Middle frontal gyrus (tissue), 1 donor: ENCODE measurements around the gene BCAS3.

Source experiments
- DNase-seq: peaks from one replicate; pipeline ENCODE4 v3.0.0-alpha.2; 2015; ENCODE audit warnings: low spot score; ENCODE audit errors: extremely low spot score

Gene BCAS3

DNA sequence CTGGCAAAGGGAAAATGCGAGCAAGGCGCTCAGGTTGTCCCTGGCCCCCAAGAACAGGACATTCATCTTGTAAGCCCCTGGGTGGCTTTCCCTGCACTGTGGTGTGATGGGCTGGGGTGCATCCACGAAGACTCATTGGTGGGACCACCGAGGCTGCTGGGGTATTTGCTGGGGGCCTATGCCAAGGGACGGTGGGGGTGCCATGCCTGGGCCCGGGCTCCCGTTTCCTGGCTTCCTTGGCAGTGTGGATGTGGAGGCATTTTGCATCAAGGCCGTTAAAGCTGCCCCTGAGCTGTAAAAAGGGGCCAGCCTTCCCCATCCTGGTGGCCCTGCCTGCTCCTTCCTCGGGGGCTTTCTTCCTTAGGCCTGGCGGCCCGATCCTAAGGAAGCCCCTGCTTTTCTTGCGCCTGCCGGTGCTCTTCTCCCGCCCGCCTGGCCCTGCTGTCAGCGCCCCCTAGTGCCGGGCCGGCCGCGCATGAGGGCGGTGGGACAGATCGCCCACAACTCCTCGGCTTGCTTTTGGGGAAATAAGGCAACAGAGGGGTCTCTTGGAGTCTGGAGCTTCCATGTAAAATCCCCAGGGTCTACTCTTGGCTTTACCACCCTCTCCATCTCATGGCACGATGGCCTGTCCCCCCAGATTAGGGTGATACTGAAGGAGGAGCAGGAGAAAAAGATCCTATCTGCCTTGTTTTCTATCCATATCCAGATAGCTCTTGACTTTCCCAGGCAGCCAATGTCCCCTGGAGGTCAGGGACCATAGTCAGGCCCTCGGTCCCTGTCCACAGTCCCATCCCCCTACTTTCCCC, 712.2 kb downstream of the BCAS3 start:
- DNase-seq: no peak

DNA sequence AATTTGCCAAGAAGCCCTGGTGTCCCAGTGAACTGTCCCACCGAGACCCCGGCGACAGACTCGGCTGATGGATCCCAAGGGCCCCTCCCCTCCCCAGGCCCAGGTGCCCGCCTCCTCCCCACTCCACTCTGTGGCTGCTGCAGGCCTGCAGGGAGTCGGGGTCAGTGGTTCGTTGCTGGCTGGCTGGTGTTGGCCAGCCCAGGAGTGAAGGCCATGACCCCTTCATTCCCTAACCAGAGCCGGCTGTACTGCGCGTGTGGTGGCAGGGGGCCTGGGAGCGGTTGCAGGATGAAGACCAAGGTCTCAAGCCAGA, 712.8 kb downstream of the BCAS3 start:
- DNase-seq: no peak

DNA sequence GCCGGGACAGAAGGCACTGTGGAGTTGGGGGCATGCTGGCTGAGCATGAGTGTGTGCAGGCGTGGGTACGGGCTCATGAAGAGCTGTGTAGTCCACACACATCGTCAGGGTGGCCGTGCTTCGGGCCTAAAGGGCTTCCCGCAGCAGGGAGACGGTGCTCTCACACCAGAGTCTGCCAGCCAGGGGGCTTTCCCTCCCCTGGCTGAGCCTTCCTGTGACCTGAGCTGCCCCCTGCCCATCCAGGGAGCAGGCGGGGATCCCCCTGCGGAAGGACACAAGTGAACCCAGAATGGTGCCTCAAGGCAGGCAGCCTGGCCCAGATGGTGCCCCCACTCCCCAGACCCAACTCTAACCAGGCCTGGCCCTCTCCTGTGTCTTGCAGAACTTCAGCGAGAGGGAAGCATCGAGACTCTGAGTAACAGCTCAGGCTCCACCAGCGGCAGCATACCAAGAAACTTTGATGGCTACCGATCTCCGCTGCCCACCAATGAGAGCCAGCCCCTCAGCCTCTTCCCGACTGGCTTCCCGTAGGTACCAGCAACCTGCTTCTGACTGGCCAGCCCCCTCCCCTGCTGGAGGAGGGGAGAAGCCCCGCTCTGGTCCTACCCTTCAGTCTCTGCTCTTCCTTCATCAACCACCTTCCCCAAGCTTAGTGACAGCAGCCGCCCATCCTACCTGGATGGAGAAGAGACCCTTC, 714.1 kb downstream of the BCAS3 start:
- DNase-seq: no peak

DNA sequence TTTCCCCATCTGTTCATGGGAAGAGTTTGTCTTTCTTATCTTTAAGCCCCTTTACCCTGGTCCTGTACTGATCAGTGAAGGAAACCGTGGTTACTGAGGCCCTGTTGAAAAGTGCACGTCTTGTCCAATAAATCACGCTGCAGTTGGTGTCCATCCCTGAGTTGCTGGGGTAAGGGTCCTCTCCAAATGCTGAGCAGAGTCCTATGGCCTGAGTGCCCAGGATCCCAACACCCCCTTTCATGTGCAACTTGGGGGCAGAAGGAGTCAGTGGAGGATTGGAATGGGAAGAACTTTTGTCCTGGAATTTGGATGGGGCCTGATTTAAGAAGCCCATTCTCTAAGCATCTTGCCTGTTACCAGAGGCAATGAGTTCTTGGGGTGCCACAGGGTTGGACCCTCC, 715.0 kb downstream of the BCAS3 start:
- DNase-seq: no peak

DNA sequence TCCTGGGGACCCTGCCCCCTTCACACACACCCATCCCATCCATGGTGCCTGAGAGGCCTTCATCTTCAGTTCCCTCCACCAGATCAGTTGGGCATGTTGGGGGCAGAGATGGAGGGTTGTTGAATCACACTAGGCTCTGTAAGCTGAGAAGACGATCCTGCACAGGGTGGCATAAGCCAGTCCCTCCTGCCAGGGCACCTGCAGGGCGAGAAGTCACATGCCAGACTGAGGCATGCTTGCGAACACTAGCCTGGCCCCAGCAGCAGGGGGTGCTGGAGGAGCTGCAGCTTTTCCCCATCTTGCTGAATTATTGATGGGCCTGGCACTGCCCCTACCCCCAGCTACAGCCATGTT, 715.9 kb downstream of the BCAS3 start:
- no peak for DNase-seq

DNA sequence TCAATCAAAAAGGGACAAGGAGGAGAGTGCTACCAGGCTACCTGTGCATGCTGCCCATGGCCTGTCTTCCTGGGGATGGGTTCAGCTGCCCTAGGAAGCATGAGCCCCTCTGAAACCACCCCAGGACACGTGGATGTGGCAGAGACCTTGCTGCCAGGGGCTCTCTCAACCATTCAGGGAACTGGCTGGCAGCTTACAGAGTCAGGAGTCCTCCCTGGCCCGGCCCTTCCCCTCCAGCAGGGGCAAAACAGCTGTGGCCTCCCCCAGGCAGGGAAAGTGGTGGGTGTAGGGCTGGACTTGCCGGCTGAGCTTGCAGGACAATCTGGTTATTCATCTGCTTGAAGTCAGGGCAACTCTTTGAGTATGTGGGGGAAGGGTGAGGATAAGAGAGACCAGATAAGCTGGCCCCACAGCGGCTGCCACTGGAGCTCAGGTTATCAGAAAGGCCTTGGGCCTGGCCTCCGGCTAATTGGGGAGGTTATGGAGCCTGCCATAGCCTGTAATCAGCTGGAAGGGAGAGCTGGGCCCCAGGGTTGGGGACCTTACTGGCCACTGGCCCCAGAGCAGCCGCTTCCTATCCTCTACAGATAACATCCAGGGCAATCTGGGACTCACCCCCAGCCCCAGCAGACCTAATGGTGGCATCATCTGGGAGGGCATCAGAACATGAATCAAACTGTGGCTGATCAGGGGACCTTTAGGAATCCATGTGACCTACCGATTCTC, 716.4 kb downstream of the BCAS3 start:
- no peak for DNase-seq

DNA sequence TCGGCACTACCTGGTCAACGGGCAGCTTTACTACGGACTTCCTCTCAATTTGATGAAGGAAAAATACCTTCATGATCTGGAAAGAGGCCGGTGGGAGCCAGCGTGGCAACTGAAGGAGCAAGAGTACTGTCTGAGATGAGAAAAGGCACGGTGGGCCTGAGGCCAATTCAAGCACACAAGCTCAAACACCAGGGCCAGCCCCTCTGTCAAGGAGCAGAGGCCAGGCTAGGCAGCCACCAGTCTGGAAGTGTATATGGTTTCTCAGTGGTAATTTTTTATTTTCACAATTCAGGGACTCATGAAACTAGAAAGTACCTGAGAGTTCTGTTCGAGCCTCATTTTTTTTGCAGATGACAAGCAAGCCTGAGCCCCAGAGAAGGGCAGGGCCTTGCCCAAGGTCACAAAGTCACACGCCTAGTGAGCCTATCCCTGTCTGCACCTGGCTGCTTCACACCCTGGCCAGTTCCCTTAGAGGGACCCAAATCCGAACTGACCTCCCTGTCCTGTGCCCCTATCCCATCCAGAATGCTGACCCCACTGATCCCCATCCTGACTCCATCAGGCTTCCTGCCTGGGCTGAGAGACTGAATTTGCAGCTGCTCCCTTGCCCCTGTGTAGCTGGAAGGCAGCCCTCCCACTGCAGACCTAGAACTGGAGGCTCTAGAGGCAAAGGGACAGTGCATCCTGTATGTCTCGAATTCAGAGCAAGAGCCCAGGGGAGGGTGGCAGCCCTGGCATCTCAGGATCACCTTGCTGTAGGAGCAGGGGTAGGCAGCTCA, 717.2 kb downstream of the BCAS3 start:
- no peak for DNase-seq

DNA sequence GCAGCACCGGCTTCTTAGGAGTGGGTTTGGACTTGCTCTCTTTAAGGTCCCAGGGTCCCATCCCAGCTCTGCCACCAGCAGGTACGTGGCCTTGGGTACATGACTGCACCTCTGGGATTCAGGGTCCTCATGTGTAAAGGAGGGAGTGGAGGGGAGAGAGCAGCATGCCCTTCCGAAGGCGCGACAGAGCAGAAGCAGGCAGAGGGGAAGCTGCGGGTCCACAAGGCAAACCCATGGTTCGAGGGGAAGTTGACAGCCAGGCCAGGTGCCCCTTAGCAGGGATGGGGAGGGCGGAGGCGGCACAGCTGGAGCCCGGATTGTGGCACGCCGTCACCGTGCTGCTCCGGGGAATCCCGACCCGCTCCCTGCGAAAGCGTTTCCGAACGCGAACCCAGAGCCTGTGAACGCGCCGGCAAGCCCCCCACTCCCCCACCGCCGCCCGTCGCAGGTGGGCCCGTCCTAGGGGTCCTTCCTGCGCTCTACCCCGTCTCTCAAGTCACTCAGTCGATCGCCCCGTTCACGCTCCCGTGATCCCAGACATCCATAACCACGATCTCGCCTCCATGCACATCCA, 717.8 kb downstream of the BCAS3 start:
- DNase-seq: no peak

DNA sequence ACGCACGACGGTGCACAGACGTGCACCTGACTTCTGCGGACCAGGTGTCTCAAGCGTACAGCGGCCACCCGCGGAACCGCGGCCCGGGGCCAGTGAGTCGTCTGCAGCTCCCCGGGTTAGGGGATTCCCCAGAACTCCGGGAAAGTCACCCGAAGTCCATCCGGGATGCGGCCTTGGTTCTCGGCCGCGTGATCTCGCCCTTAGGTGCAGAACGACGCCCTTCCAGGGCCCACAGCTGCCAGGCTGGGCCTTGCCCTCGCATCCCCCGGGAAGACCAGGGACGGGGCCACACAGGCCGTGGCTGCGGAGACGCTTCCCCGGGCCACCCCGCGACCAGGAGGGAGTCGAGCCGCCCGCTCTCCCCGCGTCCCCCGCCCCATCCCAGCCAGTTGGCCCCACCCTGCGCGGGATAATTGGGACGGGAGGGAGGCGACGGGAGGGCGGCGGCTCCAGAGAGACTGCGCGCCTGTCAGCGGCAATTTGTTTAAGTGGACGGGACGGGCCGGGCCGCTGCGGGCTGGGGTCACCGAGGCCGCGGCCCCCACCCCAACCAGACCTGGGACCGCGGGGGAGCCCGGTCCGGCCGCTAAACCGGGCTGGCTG, 718.4 kb downstream of the BCAS3 start:
- no peak for DNase-seq

DNA sequence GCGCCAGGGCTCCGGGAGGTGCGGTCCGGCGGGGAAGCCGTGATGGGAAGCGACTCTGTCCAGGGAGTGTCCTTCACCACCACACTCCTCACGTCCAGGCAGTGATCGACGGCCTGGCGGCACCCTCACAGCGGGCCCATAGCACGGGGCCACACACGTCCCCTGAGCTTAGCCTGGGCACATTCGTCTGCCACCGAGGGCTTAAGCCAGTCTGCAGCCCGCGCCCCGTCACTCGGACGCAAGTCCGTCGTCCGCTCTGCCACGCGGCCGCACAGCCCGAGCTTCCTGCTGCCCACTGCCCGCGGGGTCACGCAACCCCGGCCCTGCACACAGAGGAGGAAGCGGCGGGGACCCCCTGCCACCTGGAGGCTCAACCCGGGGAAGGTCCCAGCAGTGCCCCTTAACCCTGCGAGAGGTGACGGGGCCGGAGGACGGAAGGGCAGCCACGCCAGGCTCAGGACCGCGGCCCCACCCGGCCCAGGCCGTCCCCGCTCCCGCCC, 719.0 kb downstream of the BCAS3 start:
- DNase-seq: no peak

DNA sequence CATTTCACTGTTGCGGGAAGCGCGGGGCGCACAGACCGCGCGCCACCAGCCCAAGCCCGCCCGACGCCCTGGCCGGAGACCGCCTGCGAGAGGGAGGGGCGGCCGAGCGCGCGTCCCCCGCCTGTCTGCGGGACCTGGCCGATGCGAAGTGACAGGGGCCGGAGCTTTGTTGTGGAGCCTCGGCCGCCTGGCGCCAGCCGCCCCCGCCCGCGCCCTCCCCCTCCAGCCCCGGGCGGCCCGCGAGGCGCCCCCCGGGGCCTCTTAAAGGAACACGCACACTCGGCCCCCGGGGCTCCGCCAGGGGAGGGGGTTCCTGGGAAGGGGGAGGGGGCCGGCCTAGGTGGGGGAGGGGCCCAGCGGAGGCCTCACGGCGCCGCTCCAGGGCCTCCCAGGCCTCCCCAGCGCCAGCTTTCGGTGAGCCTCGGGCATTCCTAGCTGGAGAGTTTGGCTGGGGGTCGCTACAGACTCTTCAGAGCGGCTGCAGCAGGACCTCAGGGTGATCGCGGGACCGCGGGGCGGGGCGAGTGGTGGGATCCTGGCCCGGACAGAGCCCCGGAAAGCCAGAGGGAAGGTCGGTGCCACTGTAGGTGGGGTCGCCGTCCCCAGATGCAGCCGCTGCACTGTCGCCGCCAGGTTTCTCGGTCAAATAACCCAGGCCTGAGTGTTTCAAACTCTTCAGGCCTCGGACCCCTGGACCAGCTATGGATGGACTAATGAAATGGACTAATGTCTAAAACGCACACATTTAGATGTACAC, 719.6 kb downstream of the BCAS3 start:
- no peak for DNase-seq

DNA sequence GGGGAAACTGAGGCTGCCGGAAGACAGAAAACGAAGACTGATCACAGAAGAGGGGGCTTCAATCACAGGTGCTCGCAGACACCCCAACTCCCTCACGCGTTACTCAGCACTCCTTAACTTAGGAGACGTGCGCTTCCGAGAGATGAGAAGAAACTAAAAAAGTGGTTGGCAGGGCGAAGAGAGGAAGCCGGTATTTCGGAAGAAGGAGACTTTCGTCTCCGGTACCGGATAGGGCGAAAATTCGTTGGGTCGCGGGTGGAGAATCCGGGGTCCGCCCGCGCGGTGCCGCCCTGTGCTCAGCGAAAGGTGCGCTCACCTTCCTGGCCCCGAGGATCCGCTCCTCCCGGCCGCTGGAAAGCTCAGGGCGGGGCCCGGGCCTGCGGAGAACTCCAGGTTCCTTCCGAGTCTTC, 721.1 kb downstream of the BCAS3 start:
- no peak for DNase-seq

DNA sequence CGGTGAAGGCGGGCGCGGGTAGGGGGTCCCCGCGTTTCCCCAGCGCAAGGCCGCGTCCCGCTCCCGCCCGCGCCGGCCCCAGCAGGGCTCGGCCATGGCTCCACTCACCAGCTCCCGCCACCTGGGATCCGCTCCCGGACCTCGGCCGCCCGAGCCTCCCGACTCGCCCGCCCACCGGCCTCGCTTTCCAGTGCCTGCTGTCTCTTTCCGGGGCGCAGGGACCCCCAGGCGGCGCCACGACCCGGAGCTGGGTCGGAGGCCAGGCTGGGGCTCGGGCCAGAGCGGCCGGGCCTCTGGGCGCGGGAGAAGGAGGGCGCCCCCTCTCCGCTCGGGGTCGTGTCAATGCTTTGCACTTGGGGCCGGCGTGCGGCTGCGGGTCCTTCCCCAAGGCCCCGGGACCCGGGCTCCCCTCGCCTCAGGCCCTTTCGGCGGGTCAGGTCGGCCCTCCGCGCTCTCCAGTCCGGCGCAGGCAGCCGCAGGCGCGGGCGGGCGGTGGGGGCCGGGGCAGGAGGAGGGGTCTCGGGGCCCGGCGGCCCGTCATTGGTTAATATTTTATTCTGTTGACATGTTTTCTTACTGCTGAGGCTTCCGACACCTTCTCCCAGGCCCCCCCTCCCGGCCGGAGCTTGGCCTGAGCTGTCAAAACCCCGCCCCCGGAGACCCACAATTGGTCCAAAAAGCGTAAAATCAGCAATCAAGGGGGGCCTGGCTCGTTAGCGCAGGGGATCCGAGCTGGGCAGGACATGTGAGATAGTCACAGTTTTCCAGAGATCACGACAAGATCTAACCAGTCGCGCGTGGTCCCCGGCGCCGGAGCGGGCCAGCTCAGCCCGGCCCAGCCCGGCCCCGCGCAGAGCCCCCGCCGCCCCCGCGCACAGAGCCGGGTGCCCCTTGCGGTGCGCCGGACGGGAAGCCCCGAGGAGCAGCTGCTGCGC, 721.7 kb downstream of the BCAS3 start, which contains the start of gene TBX2:
Gene TBX2, plus strand, starts transcription at position 713 of the 935 bp plus-strand sequence. CDS start 334 bp downstream, outside the sequence.
- DNase-seq: no peak

DNA sequence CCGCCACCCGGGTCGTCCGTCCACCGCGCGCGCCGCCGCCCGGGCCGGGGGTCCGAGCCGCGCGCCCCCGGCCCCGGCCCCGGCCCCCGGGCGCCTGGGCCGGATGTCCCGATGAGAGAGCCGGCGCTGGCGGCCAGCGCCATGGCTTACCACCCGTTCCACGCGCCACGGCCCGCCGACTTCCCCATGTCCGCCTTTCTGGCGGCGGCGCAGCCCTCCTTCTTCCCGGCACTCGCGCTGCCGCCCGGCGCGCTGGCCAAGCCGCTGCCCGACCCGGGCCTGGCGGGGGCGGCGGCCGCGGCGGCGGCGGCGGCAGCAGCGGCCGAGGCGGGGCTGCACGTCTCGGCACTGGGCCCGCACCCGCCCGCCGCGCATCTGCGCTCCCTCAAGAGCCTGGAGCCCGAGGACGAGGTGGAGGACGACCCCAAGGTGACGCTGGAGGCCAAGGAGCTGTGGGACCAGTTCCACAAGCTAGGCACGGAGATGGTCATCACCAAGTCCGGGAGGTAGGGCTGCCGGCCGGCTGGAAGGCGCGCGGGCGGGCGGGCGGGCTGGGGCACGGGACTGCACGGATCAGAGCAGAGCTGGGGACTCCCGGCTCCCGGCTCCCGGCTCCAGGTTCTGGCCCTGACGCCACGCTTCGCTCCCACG, 722.5 kb downstream of the BCAS3 start:
- no peak for DNase-seq

DNA sequence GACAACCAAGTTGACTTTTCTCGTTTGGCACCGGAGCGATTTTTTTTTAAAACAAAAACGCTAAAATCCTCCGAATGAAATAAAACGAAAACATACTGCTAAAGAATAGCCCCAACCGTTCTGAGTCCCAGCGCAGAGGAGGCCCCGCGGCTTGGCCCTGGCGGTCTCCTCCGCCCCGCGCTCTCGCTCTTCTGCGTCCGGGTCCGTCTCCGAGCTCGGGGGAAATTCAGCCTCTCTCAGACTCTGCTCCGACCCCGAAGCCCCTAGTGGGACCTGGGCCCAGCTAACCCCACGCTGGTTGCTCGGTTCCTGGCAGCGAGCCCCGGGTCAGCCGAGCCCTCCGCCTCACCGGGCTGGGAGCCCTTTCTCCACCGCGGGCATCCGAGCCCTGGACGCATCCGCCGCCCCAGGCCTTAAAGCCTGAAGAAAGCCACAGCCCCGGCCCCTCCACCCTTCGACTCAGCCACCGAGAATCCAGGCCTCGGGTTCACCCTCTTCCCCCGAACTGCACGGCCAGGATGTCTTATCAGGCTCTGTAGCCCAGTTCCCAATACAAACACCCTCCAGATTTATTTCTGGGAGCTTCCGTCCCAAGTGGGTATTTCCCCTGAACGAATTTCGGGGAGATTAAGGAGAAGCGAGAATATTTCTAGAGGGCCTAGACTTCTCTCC, 723.2 kb downstream of the BCAS3 start:
- DNase-seq: no peak

DNA sequence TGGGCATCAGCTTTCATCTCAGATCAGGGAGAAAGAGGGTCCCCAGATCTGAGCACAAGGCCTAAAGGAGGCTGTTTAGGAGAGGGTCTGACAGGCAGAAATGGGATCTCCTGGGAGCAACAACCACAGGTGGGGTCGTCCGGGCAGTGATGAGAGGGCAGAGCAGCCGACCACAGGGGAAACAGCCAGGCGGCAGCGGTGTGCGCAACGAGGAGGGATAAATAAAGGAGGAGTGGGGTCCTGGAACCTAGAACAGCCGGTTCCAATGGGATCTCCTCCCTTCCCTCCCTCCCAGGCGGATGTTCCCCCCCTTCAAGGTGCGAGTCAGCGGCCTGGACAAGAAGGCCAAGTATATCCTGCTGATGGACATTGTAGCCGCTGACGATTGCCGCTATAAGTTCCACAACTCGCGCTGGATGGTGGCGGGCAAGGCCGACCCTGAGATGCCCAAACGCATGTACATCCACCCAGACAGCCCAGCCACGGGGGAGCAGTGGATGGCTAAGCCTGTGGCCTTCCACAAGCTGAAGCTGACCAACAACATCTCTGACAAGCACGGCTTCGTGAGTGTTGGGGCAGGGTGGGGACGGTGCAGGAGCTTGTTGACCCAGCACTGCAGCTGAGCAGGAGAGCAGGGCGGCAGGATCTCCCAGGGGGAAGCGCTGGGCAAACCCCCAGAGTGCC, 723.9 kb downstream of the BCAS3 start:
- no peak for DNase-seq

DNA sequence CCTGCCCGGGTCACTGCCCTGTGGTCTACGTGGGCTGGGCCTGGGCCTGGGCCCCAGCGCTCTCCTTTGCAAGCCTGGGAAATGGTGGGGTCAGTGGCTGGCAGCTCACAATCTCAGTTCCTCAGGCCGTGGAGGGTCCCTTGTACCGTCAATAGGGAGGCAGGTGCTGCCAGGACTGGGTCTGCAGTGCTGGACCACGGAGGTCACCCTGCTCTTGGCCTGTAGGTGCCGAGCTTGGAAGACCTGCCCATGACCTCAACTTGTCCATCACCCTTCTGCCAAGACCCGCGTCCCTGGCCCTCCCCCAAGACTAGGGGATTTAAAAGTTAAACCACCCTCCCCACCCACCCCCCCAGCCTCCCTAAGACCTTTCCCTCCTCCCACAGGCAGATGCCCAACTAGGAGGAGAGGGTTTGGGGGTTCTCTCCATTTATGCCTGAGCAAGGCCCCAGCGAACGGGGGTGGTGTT, 724.5 kb downstream of the BCAS3 start:
- no peak for DNase-seq
